Measurements from ENCODE around the gene DIS3. TPM values are rescaled to one million over a fixed set of nuclear protein-coding genes. Genes with fewer than 3 reads are reported as not detected.

DIS3 gene
- total and polyA plus RNA-seq, 2 of the 13 experiments (the other 11 are each of a cell fraction or from before 2014, with no cell fraction given), result 13.2 to 35.0 TPM

DNA sequence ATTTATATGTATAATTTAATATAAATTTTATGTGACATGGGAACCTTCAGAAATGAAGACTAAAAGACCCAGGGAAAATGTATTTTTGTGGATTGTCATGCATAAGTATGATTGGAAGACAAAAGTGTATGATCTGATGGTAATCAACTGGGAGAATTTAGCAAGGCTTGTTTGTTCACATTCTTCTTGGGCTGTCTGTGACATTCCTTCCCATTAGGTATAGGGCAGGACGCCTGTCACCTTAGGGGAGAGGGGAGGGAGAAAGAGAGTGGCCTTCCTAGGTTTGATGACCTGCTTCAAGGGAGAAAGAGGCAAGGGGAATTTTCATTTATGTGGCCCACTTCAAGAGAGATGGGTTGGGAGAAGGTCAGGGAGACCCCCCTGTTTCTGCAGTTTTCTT is 22.6 kb upstream of the DIS3 start:
- in situ Hi-C loops (cut with HindIII; ENCODE audit: extremely low pct_ligation_motif_present, low pct_unique_long_range_greater_than_20kb), result no loop called here
- Histone ChIP-seq H4K20me1 (ENCODE audit: insufficient read depth, low read length) (no peaks in the 10 kb centered on the region), H3K9ac (ENCODE audit: insufficient read depth, low read depth, low read length) (no peak overlapping the region), H3K79me2 (ENCODE audit: insufficient read depth, low read length) (no peaks in the 10 kb centered on the region), H3K27me3 (ENCODE audit: control insufficient read depth in 1 of 2, insufficient read depth in 2 of 2, low read length in 2 of 2) (no peaks in the 10 kb centered on the region; a peak in 1 of 5 replicates), H3K4me3 (replicated peaks in 1 of 3; ENCODE audit: insufficient read depth in 1 of 3, low read depth in 2 of 3, low read length in 3 of 3) (no peak overlapping the region), H2AFZ (ENCODE audit: low read length) (no peak overlapping the region), H3K27ac (ENCODE audit: extremely low read length, insufficient read depth, low read length) (no peak overlapping the region), H3K9me3 (ENCODE audit: low read length) (no peaks in the 10 kb centered on the region), H3K4me1 (ENCODE audit: insufficient read depth, low read length) (peaks cover 8% of the 10 kb centered on the region; the same call in 1 of the 2 replicates), H3K36me3 (replicated peaks in 1 of 2; ENCODE audit: control insufficient read depth in 1 of 2, insufficient read depth in 2 of 2, low read length in 2 of 2) (peaks cover 1 to 3% of the 10 kb centered on the region in 2 experiments; a peak in 4 of 5 replicates), H3K4me2 (ENCODE audit: low read depth, low read length) (no peak overlapping the region)
- no peak for ATAC-seq
- intact Hi-C loops (cut with micrococcal nuclease; ENCODE audit: unreplicated experiment), result no loop called here
- no TSS peak for BruUV-seq (replicated peaks)
- FAIRE-seq, result no peak
- ChIA-PET POLR2A (no interaction called here), CTCF (ENCODE audit: low intra/inter-chr PET ratio, low total read pairs) (no interaction called here)
- DNase-seq (ENCODE audit: low spot score), result no peak
- 100% methylated on average over 1 of the region's 1 CpG for WGBS (ENCODE audit: low lambda C conversion rate)
- TF ChIP-seq, protein P1, sequence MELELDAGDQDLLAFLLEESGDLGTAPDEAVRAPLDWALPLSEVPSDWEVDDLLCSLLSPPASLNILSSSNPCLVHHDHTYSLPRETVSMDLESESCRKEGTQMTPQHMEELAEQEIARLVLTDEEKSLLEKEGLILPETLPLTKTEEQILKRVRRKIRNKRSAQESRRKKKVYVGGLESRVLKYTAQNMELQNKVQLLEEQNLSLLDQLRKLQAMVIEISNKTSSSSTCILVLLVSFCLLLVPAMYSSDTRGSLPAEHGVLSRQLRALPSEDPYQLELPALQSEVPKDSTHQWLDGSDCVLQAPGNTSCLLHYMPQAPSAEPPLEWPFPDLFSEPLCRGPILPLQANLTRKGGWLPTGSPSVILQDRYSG (CRISPR knock-in tag; IDR thresholded peaks at IDR 0.05), result no peak

DNA sequence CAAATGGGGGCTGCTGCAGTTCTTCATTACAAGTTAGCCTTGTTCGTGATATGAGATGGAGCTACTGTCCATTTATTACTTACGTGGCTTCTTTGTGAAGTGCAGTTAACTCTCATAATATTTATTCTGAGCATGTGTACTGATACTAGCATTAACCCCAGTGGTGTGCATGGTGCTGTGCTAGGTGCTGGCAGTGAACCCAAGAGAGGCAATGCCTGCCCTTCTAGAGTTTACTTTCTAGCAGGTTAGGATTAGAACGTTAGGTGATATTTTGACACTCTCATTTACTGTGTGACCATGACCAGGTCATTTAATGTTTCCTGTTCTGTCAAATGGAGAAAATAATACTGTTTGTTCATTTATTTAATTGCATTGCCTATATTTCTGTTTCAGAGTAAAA is 17.1 kb upstream of the DIS3 start:
- BruUV-seq (replicated peaks), result no TSS peak
- intact Hi-C loops (cut with micrococcal nuclease; ENCODE audit: unreplicated experiment), result no loop called here
- ATAC-seq (no peak), DNase-seq (ENCODE audit: low spot score) (no peak), FAIRE-seq (no peak)
- Histone ChIP-seq H3K36me3 (replicated peaks in 1 of 2; ENCODE audit: control insufficient read depth in 1 of 2, insufficient read depth in 2 of 2, low read length in 2 of 2) (peaks cover 7 to 34% of the 10 kb centered on the region in 2 experiments; a peak in 4 of 5 replicates), H3K4me2 (ENCODE audit: low read depth, low read length) (no peak overlapping the region), H3K9me3 (ENCODE audit: low read length) (no peaks in the 10 kb centered on the region), H3K27me3 (ENCODE audit: control insufficient read depth in 1 of 2, insufficient read depth in 2 of 2, low read length in 2 of 2) (no peaks in the 10 kb centered on the region; a peak in 1 of 5 replicates), H3K79me2 (ENCODE audit: insufficient read depth, low read length) (no peaks in the 10 kb centered on the region), H3K4me3 (replicated peaks in 1 of 3; ENCODE audit: insufficient read depth in 1 of 3, low read depth in 2 of 3, low read length in 3 of 3) (no peak overlapping the region), H3K4me1 (ENCODE audit: insufficient read depth, low read length) (no peaks in the 10 kb centered on the region), H4K20me1 (ENCODE audit: insufficient read depth, low read length) (no peaks in the 10 kb centered on the region), H2AFZ (ENCODE audit: low read length) (no peak overlapping the region), H3K9ac (ENCODE audit: insufficient read depth, low read depth, low read length) (no peak overlapping the region), H3K27ac (ENCODE audit: extremely low read length, insufficient read depth, low read length) (no peak overlapping the region)
- CTCF ChIA-PET (ENCODE audit: low intra/inter-chr PET ratio, low total read pairs), result no interaction called here
- 67% methylated on average over 3 of the region's 3 CpGs for WGBS (ENCODE audit: low lambda C conversion rate)
- in situ Hi-C loops (cut with HindIII; ENCODE audit: extremely low pct_ligation_motif_present, low pct_unique_long_range_greater_than_20kb), result no loop called here
- POLR2A ChIA-PET, result no interaction called here
- TF ChIP-seq, protein P2, sequence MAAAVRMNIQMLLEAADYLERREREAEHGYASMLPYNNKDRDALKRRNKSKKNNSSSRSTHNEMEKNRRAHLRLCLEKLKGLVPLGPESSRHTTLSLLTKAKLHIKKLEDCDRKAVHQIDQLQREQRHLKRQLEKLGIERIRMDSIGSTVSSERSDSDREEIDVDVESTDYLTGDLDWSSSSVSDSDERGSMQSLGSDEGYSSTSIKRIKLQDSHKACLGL (CRISPR knock-in tag; IDR thresholded peaks at IDR 0.05), result no peak
- TF ChIP-seq MYNN (CRISPR knock-in tag; IDR thresholded peaks at IDR 0.05; ENCODE audit: low read depth) (no peak), RCOR2 (CRISPR knock-in tag; IDR thresholded peaks at IDR 0.05) (no peak), ZNF17 (CRISPR knock-in tag; IDR thresholded peaks at IDR 0.05) (no peak), POLR2A (IDR thresholded peaks at IDR 0.05; ENCODE audit: insufficient read depth in 1 of 2, low read depth in 2 of 2, low read length in 2 of 2) (no peak), ZSCAN12 (CRISPR knock-in tag; IDR thresholded peaks at IDR 0.05) (no peak), ZFP36 (IDR thresholded peaks at IDR 0.05; ENCODE audit: borderline replicate concordance, low read depth, low read length, partially characterized antibody) (no peak), FOXM1 (CRISPR knock-in tag; IDR thresholded peaks at IDR 0.05) (no peak)
- TF ChIP-seq, protein P3, sequence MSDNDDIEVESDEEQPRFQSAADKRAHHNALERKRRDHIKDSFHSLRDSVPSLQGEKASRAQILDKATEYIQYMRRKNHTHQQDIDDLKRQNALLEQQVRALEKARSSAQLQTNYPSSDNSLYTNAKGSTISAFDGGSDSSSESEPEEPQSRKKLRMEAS (IDR thresholded peaks at IDR 0.05), result no peak

Measured in HepG2 (cell line).